Activated B cell treated with CpG ODN at 0.5 μM for 24 hours (primary cell): ENCODE results near the gene NME8. TPM values are rescaled to one million over a fixed set of nuclear protein-coding genes. Genes with fewer than 3 reads are reported as not detected.
"Not testable (repeated sequence)": the region's sequence is repeated elsewhere in the genome, so short reads cannot be mapped to it uniquely, and the experiment has no call there.

Experiments
- ATAC-seq: fragments of 200-7000 bp; cut with Tn5 transposase; one replicate; pipeline ENCODE4 v1.10.0; 2021; ENCODE audit warnings: low read depth, mild to moderate bottlenecking, moderate library complexity
- CTCF ChIA-PET: fragments of 350-600 bp; sonication (Branson Sonifier 250); formaldehyde crosslinking; loops from one replicate; lab custom pipeline; 2021; ENCODE audit warnings: antibody characterized with exemption; lab: Charles Lee
- POLR2A ChIA-PET: fragments of 350-600 bp; sonication (Branson Sonifier 250); formaldehyde crosslinking; loops from one replicate; lab custom pipeline; 2021; ENCODE audit warnings: antibody characterized with exemption; lab: Charles Lee
- DNase-seq: peaks from one replicate; pipeline ENCODE4 v3.0.0; 2022
- H3K27ac Mint-ChIP-seq: one replicate; pipeline ENCODE4 v1.8.0; 2020; ENCODE audit warnings: mixed read lengths
- H3K27me3 Mint-ChIP-seq: one replicate; pipeline ENCODE4 v1.8.0; 2021; ENCODE audit warnings: mixed read lengths
- H3K36me3 Mint-ChIP-seq: one replicate; pipeline ENCODE4 v1.8.0; 2021; ENCODE audit warnings: low read depth, mixed read lengths
- H3K4me1 Mint-ChIP-seq: one replicate; pipeline ENCODE4 v1.8.0; 2021; ENCODE audit warnings: mixed read lengths
- H3K4me3 Mint-ChIP-seq: one replicate; pipeline ENCODE4 v1.8.0; 2020; ENCODE audit warnings: mild to moderate bottlenecking, mixed read lengths
- H3K9me3 Mint-ChIP-seq: one replicate; pipeline ENCODE4 v1.8.0; 2020; ENCODE audit warnings: mixed read lengths
- intact Hi-C: fragments of 100-400 bp; cut with micrococcal nuclease; formaldehyde crosslinking; loops from one replicate; pipeline ENCODE4 v1.15.1; 2024
- total RNA-seq: library from RNA; stranded (reverse); gene quantifications from 2 replicates; pipeline ENCODE4 v1.2.3, GENCODE V29; 2022
- TF ChIP-seq, protein P1 (sequence below): fragments of 200-600 bp; IDR thresholded peaks from one replicate; pipeline ENCODE4 v1.8.0; 2022; ENCODE audit warnings: antibody characterized with exemption, mild to moderate bottlenecking

Gene NME8
- total RNA-seq = not detected in 2 replicates

DNA sequence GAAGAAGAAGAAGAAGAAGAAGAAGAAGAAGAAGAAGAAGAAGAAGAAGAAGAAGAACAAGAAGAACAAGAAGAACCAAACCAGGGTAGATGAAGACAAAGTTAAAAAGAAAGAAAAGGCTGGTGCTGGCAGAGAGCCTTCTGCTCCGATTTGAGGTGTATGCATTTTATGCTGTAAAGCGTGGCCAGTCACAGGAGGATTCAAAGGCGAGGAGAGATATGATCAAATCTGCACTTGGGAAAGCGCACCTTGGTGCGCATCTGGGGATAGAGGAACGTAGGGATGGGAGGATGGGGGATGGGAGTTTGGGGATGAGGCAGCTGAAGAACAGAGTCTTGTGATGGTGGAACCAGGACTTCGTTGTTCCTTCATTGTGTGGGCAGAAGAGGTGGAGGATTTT lies at the start of gene NME8:
TSS of gene NME8 (plus strand) at position 301 of the 400 bp plus-strand sequence. CDS start 1,670 bp downstream, outside the sequence.
- ChIA-PET POLR2A (no interaction called here), CTCF (no interaction called here)
- DNase-seq (no peak), ATAC-seq (no peak)
- H3K4me1 Mint-ChIP-seq = no peaks in the 10 kb centered on the region
- intact Hi-C loops = no loop called here
- no peaks in the 10 kb centered on the region for H3K36me3 Mint-ChIP-seq
- H3K27ac Mint-ChIP-seq = no peak within 1 kb of the TSS
- peaks cover 9% of the 10 kb centered on the region for H3K9me3 Mint-ChIP-seq
- TF ChIP-seq, protein P1, sequence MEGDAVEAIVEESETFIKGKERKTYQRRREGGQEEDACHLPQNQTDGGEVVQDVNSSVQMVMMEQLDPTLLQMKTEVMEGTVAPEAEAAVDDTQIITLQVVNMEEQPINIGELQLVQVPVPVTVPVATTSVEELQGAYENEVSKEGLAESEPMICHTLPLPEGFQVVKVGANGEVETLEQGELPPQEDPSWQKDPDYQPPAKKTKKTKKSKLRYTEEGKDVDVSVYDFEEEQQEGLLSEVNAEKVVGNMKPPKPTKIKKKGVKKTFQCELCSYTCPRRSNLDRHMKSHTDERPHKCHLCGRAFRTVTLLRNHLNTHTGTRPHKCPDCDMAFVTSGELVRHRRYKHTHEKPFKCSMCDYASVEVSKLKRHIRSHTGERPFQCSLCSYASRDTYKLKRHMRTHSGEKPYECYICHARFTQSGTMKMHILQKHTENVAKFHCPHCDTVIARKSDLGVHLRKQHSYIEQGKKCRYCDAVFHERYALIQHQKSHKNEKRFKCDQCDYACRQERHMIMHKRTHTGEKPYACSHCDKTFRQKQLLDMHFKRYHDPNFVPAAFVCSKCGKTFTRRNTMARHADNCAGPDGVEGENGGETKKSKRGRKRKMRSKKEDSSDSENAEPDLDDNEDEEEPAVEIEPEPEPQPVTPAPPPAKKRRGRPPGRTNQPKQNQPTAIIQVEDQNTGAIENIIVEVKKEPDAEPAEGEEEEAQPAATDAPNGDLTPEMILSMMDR = no peak
- H3K27me3 Mint-ChIP-seq = peaks cover 6% of the 10 kb centered on the region
- H3K4me3 Mint-ChIP-seq = no peak within 1 kb of the TSS

GRCh38 chr7:37806152-37806551 lies 42.2 kb upstream of the NME8 start:
- intact Hi-C loops = no loop called here
- H3K9me3 Mint-ChIP-seq = peaks cover 4% of the 10 kb centered on the region
- no peaks in the 10 kb centered on the region for H3K36me3 Mint-ChIP-seq
- POLR2A ChIA-PET = no interaction called here
- TF ChIP-seq, protein P1 = no peak
- ATAC-seq (no peak), DNase-seq (no peak)
- H3K27me3 Mint-ChIP-seq = no peaks in the 10 kb centered on the region
- H3K27ac Mint-ChIP-seq = no peak overlapping the region
- H3K4me1 Mint-ChIP-seq = no peaks in the 10 kb centered on the region
- H3K4me3 Mint-ChIP-seq = no peak overlapping the region
- CTCF ChIA-PET = no interaction called here

GRCh38 chr7:37812161-37812580 lies 36.2 kb upstream of the NME8 start:
- H3K27ac Mint-ChIP-seq, H3K4me3 Mint-ChIP-seq, H3K27me3 Mint-ChIP-seq, ATAC-seq, H3K9me3 Mint-ChIP-seq, intact Hi-C loops, DNase-seq, POLR2A ChIA-PET, CTCF ChIA-PET, H3K36me3 Mint-ChIP-seq, H3K4me1 Mint-ChIP-seq: not testable (repeated sequence)

DNA sequence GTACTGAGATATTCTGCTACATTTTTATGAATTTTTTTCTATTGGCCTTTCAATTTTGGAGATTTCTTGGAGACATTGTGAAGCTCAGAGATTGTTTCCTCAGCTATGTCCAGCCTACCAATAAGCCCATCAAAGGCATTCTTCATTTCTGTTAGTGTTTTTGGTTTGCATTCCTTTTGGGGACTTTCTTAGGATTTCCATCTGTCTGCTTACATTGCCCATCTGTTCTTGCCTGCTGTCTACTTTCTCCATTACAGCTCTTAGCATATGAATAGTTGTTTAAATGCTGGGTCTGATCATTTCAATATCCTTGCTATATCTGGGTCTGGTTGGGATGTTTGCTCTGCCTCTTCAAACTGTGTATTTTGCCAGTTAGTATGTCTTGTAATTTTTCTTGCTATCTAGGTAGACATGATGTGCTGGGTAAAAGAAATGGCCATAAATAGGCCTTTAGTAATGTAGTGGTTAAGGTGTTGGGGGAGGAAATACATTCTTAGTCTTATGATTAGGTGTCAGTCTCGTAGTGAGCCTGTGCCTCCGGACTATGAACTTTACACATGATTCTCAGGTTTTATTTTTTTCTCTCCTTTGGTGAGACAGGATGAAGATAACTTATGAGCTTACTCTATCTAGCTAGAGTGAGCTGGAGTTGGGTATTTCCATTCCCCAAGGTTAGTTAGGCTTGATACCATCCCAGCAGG lies 32.6 kb upstream of the NME8 start:
- intact Hi-C loops = no loop called here
- TF ChIP-seq, protein P1 = no peak
- H3K36me3 Mint-ChIP-seq = no peaks in the 10 kb centered on the region
- no peaks in the 10 kb centered on the region for H3K9me3 Mint-ChIP-seq
- no peak overlapping the region for H3K27ac Mint-ChIP-seq
- ATAC-seq = no peak
- DNase-seq = no peak
- peaks cover 11% of the 10 kb centered on the region for H3K4me1 Mint-ChIP-seq
- H3K27me3 Mint-ChIP-seq = no peaks in the 10 kb centered on the region
- CTCF ChIA-PET = interaction anchor here (1.5 kb wide), 1 partner anchor 10 kb away, joined by 4 read pairs; no protein-coding TSS in a partner anchor
- no peak overlapping the region for H3K4me3 Mint-ChIP-seq
- POLR2A ChIA-PET = no interaction called here

DNA sequence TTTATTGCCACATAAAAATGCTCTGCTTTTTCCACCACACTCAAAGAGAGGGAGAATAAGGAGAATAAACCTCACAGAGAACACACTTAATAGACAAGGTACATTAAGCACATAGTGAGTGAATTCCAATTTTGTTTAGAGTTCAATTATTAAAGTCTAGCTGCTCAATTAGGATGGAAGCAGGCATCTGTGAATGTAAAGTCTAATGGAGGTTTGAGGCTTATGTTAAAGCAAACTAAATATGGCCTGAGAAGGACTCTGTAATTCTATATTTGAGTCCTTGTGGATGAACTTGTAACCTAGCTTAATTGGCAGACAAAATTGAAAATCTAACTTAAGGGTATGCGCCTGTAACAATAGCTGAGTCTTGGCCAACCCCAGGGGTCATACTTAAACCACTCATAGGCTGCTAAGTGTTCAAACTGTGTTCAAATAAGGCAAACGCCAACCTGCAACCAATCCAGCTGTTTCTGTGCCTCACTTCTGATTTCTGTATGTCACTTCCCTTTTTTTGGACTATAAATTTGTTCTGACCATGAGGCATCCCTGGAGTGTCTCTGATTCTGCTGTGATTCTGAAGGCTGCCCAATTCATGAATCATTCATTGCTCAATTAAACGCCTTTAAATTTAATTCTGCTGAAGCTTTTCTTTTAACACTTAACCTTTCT lies 31.3 kb upstream of the NME8 start:
- no peak for ATAC-seq
- peaks cover 4% of the 10 kb centered on the region for H3K4me1 Mint-ChIP-seq
- no peak overlapping the region for H3K4me3 Mint-ChIP-seq

More for the DNA sequence above, 31.3 kb upstream of the NME8 start:
- intact Hi-C loops = no loop called here
- DNase-seq = no peak
- TF ChIP-seq, protein P1 = no peak
- CTCF ChIA-PET = interaction anchor here (1.3 kb wide), 1 partner anchor 13 kb away, joined by 3 read pairs; no protein-coding TSS in a partner anchor
- H3K9me3 Mint-ChIP-seq = no peaks in the 10 kb centered on the region
- POLR2A ChIA-PET = no interaction called here
- H3K27ac Mint-ChIP-seq = no peak overlapping the region
- no peaks in the 10 kb centered on the region for H3K36me3 Mint-ChIP-seq
- no peaks in the 10 kb centered on the region for H3K27me3 Mint-ChIP-seq
